Heart left ventricle (tissue), 13 donors: Measurements from ENCODE around the gene NXNL2.

Experiments
- POLR2A ChIP-seq, 2 donors: fragments of 450-650 bp; IDR thresholded peaks; one replicate each; pipeline ENCODE4 v1.6.1; 2017; ENCODE audit warnings: antibody characterized with exemption in 2 of 2, mild to moderate bottlenecking in 2 of 2, moderate library complexity in 2 of 2
- TF ChIP-seq, protein P1 (sequence below), 12 donors: fragments of 200-600 bp; sonication (generic) in 4 of 12; IDR thresholded peaks; one replicate each; pipeline versions ENCODE4 v1.5.0 to v1.8.0; 2018 to 2022; ENCODE audit warnings: antibody characterized with exemption in 12 of 12, mild to moderate bottlenecking in 5 of 12
- donor health status: ischemic (EF 13 %, LVEDD 7.1; RV severe dilation, severe dysfunction).
- donor health status: DM: no; HTN: yes; CAD: no.
- donor health status: DM: no; HTN: no; CAD: no.
- donor health status: ischemic (EF 25% LVEDD 6.9; RV normal size, moderate dysfunction).
- donor health status: ischemic (EF 25% LVEDD 5.7; RV mildly dilated, moderate dysfunction).
- donor health status: ischemic (EF 35%, LVEDD 5.7; RV mildly dilated, moderate dysfunction).
- donor health status: nonischemic (EF 11% LVEDD 7.7; RV severe dilation, severe dysfunction).
- donor health status: DM: yes; HTN: yes; CAD: no.
- donor health status: PGD.
- donor health status: ischemic (EF 29% LVEDD 5.4; RV normal size, mild dysfunction).
- donor health status: nonischemic (EF 23%, LVEDD 6.1; RV moderate dilation, normal function).

DNA sequence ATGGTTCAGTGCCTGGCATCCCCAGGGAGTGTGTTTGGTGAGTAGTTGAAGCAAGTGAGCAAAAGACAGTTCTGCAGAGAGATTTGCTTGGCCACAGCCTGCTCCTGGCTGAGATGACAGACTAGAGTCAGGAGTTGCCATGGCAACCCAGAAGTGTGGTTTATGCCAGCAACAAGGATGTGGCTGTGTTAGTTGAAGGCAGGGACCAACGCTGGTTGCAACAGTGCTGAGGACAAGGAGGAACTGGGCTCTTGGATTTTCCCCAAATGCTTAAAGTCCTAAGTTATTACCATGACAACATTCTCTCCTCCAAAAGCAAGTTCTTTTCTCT is 2.7 kb downstream of the NXNL2 start:
- no peak for TF ChIP-seq POLR2A (IDR thresholded peaks at IDR 0.05)
- TF ChIP-seq, protein P1, sequence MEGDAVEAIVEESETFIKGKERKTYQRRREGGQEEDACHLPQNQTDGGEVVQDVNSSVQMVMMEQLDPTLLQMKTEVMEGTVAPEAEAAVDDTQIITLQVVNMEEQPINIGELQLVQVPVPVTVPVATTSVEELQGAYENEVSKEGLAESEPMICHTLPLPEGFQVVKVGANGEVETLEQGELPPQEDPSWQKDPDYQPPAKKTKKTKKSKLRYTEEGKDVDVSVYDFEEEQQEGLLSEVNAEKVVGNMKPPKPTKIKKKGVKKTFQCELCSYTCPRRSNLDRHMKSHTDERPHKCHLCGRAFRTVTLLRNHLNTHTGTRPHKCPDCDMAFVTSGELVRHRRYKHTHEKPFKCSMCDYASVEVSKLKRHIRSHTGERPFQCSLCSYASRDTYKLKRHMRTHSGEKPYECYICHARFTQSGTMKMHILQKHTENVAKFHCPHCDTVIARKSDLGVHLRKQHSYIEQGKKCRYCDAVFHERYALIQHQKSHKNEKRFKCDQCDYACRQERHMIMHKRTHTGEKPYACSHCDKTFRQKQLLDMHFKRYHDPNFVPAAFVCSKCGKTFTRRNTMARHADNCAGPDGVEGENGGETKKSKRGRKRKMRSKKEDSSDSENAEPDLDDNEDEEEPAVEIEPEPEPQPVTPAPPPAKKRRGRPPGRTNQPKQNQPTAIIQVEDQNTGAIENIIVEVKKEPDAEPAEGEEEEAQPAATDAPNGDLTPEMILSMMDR (IDR thresholded peaks at IDR 0.05), result no peak
